AG10803 (cell line): Measurements from ENCODE around the gene GRIN2A.
A peak's percentile ranks its signal among the peaks of the same experiment; 100 is the strongest.

Experiments used
- DNase-seq: peaks from one replicate; pipeline ENCODE4 v3.0.0; 2010; ENCODE audit warnings: low read depth
- H3K4me3 ChIP-seq: 2 replicates; pipeline ENCODE4 v1.5.1; 2011; ENCODE audit warnings: mild to moderate bottlenecking, low read length, control low read depth
- CTCF ChIP-seq: conservative IDR thresholded peaks from 2 replicates; pipeline ENCODE4 v1.5.1; 2011; ENCODE audit warnings: mild to moderate bottlenecking, low read length, control low read depth, inconsistent platforms

Gene GRIN2A

GRCh38 chr16:10031473-10031872 lies 150.8 kb downstream of the GRIN2A start:
- no peak overlapping the region for H3K4me3 ChIP-seq
- peak; percentile 13 for DNase-seq
- TF ChIP-seq CTCF = peak; percentile 69

GRCh38 chr16:10028644-10029043 lies 153.6 kb downstream of the GRIN2A start:
- DNase-seq = no peak
- no peak for TF ChIP-seq CTCF
- H3K4me3 ChIP-seq = no peak overlapping the region

- no peak for DNase-seq
- TF ChIP-seq CTCF = no peak
- H3K4me3 ChIP-seq = no peak overlapping the region
Measured at GRCh38 chr16:10027553-10027952, 154.7 kb downstream of the GRIN2A start.

- no peak for TF ChIP-seq CTCF
- no peak for DNase-seq
- no peak overlapping the region for H3K4me3 ChIP-seq
Measured at GRCh38 chr16:10026593-10026992, 155.6 kb downstream of the GRIN2A start.

GRCh38 chr16:10022098-10022497 lies 160.1 kb downstream of the GRIN2A start:
- TF ChIP-seq CTCF = no peak
- DNase-seq = no peak
- H3K4me3 ChIP-seq = no peak overlapping the region

- no peak for DNase-seq
- no peak for TF ChIP-seq CTCF
- no peak overlapping the region for H3K4me3 ChIP-seq
Measured at GRCh38 chr16:10020866-10021265, 161.4 kb downstream of the GRIN2A start.

GRCh38 chr16:10016752-10017151 lies 165.5 kb downstream of the GRIN2A start:
- no peak for TF ChIP-seq CTCF
- DNase-seq = no peak

More at GRCh38 chr16:10016752-10017151, 165.5 kb downstream of the GRIN2A start:
- H3K4me3 ChIP-seq = no peak overlapping the region
